GM10266 (cell line): ENCODE results near the gene XKRX.

ENCODE experiments used
- DNase-seq: peaks from one replicate; pipeline ENCODE4 v3.0.0; 2012; ENCODE audit errors: extremely low spot score
- CTCF ChIP-seq: IDR thresholded peaks from 2 replicates; pipeline ENCODE4 v1.5.1; 2012; ENCODE audit warnings: mild to moderate bottlenecking, low read depth; ENCODE audit not compliant: control insufficient read depth, insufficient read depth; ENCODE audit errors: missing control alignments

The XKRX gene

GRCh38 chrX:100871594-100872560 is 56.8 kb downstream of the XKRX start:
- DNase-seq: no peak
- no peak for TF ChIP-seq CTCF

- TF ChIP-seq CTCF: no peak
- no peak for DNase-seq
Observed at GRCh38 chrX:100870527-100870926, 58.2 kb downstream of the XKRX start.

- no peak for DNase-seq
- TF ChIP-seq CTCF: no peak
Observed at GRCh38 chrX:100868273-100868672, 60.4 kb downstream of the XKRX start.

- DNase-seq: no peak
- TF ChIP-seq CTCF: no peak
Observed at GRCh38 chrX:100864657-100865391, 63.9 kb downstream of the XKRX start.
